SK-N-MC (cell line): ENCODE measurements around the gene DIAPH1.

Source experiments
- EZH2 ChIP-seq: fragments of 200-600 bp; sonication (generic); IDR thresholded peaks from one replicate; pipeline ENCODE4 v1.6.1; 2017; ENCODE audit warnings: antibody characterized with exemption
- FOXP2 ChIP-seq: optimal IDR thresholded peaks from 2 replicates; pipeline ENCODE3; 2011; ENCODE audit warnings: mild to moderate bottlenecking, moderate library complexity; ENCODE audit not compliant: insufficient read depth; ENCODE audit errors: extremely low read length, control extremely low read depth
- POLR2AphosphoS5 ChIP-seq: IDR thresholded peaks from 2 replicates; pipeline ENCODE4 v1.6.1; 2012; ENCODE audit warnings: mild to moderate bottlenecking, low read depth, low read length, borderline replicate concordance

DNA sequence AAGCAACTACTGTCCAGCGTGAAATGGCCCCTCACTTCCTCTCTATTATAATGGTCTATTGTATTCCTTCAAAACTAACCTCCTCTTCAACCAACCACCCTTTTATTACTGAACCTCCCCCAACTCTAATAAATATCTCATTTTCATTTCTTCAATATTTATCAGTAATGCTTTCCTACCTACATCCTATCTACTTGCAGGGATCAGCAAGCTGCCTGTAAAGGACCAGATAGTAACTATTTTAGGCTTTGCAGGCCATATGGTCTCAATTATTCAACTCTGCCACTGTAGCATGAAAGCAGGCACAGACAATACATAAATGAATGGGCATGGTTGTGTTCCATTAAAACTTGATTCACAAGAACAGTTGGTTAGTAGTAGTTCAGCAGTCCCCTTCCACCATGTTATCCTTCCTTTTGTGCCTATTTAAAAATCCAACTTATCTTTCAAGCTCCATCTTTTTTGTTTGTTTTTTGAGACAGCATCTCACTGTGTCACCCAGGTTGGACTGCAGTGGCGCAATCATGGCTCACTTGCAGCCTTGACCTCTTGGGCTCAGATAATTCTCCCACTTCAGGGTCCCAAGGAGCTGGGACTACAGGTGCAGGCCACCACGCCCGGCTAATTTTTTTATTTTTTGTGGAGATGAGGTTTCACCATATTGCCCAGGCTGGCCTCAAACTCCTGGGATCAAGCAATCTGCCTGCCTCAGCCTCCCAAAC, 84.1 kb downstream of the DIAPH1 start:
- TF ChIP-seq POLR2AphosphoS5, result no peak
- TF ChIP-seq EZH2, result no peak
- no peak for TF ChIP-seq FOXP2
